ENCODE results near the gene FGD5. TPM values are rescaled to one million over a fixed set of nuclear protein-coding genes. Genes with fewer than 3 reads are reported as not detected.

The FGD5 gene
- total and polyA plus RNA-seq, 9 of the 15 experiments (the other 6 are each of a cell fraction or from before 2014, with no cell fraction given), result 0.18 TPM; not detected in 8

GRCh38 chr3:14890476-14890875 lies 71.7 kb downstream of the FGD5 start (continued):
- TF ChIP-seq DNMT1 (IDR thresholded peaks at IDR 0.05), result no peak

GRCh38 chr3:14891135-14892132 lies 72.7 kb downstream of the FGD5 start:
- Histone ChIP-seq H3K4me1 (replicated peaks in 1 of 2; ENCODE audit: control insufficient read depth in 2 of 2, insufficient read depth in 2 of 2, low read length in 2 of 2) (no peaks in the 10 kb centered on the region), H3K4me3 (no peak overlapping the region), H3K27me3 (ENCODE audit: control insufficient read depth in 2 of 2, insufficient read depth in 2 of 2, low read length in 2 of 2) (peaks cover 46 to 48% of the 10 kb centered on the region in 2 experiments), H2AFZ (ENCODE audit: low read depth, low read length) (no peak overlapping the region), H3K4me2 (ENCODE audit: insufficient read depth, low read length) (no peak overlapping the region), H3K9me3 (replicated peaks; ENCODE audit: control insufficient read depth, insufficient read depth, low read depth, low read length) (no peaks in the 10 kb centered on the region), H4K20me1 (replicated peaks; ENCODE audit: control insufficient read depth, insufficient read depth, low read length) (0 out of 2 replicates have a peak, but pooled peaks cover under 1% of the 10 kb centered on the region), H3K9me1 (ENCODE audit: control insufficient read depth, insufficient read depth, low read length) (no peaks in the 10 kb centered on the region), H3K36me3 (ENCODE audit: control insufficient read depth, insufficient read depth, low read length) (no peaks in the 10 kb centered on the region), H3K27ac (ENCODE audit: extremely low read depth, low read depth, low read length) (no peak overlapping the region), H3K9ac (ENCODE audit: insufficient read depth in 1 of 2, low read depth in 2 of 2, low read length in 2 of 2) (no peak overlapping the region), H3K79me2 (ENCODE audit: control insufficient read depth, insufficient read depth, low read length) (no peaks in the 10 kb centered on the region)
- POLR2A ChIA-PET, result interaction anchor here (0.6 to 1.0 kb wide), 3 partner anchors 23 to 452 kb away, joined by 3 read pairs; no protein-coding TSS in a partner anchor
- ATAC-seq (peak; percentile 33; the same call in 2 of the 3 replicates), DNase-seq (ENCODE audit: extremely low read depth in 1 of 4, low spot score in 3 of 4) (no peak), FAIRE-seq (no peak)
- intact Hi-C loops (cut with micrococcal nuclease), result no loop called here
- TF ChIP-seq ZNF239 (CRISPR knock-in tag; IDR thresholded peaks at IDR 0.05) (peak; percentile 72), HINFP (tag; conservative IDR thresholded peaks at IDR 0.05; ENCODE audit: low read depth) (no peak), ESRRB (CRISPR knock-in tag; IDR thresholded peaks at IDR 0.05; ENCODE audit: borderline replicate concordance) (no peak), TSC22D4 (tag; IDR thresholded peaks at IDR 0.05) (no peak), ZBTB26 (CRISPR knock-in tag; IDR thresholded peaks at IDR 0.05) (0 out of 2 replicates have a peak, but pooled peaks have one; percentile 48), ZKSCAN8 (CRISPR knock-in tag; IDR thresholded peaks at IDR 0.05) (no peak)
- BruUV-seq (replicated peaks), result no TSS peak
- in situ Hi-C loops (cut with MboI), result no loop called here
- WGBS (ENCODE audit: insufficient coverage, low coverage, missing lambda C conversion rate), result under 1% methylated on average over 12 of the region's 12 CpGs
- CTCF ChIA-PET (ENCODE audit: low intra/inter-chr PET ratio), result no interaction called here

All from K562 (cell line).